Measurements from ENCODE around the gene ABCC1.

The ABCC1 gene

GRCh38 chr16:16021988-16022682, 72.7 kb downstream of the ABCC1 start:
- peak; percentile 92 for DNase-seq

- no peak for DNase-seq
These were observed 73.3 kb downstream of the ABCC1 start for GRCh38 chr16:16022683-16023064.

- DNase-seq: peak; percentile 84
These were observed 76.0 kb downstream of the ABCC1 start for GRCh38 chr16:16025214-16025968.

- DNase-seq: no peak
These were observed 78.4 kb downstream of the ABCC1 start for GRCh38 chr16:16027728-16028310.

GRCh38 chr16:16028311-16028999, 79.0 kb downstream of the ABCC1 start:
- DNase-seq: no peak

- DNase-seq: no peak
These were observed 80.1 kb downstream of the ABCC1 start for GRCh38 chr16:16029431-16030011.

GRCh38 chr16:16030449-16030848, 81.0 kb downstream of the ABCC1 start:
- DNase-seq: no peak

GRCh38 chr16:16031401-16031800, 82.0 kb downstream of the ABCC1 start:
- no peak for DNase-seq

GRCh38 chr16:16032271-16032979, 83.0 kb downstream of the ABCC1 start:
- no peak for DNase-seq

- DNase-seq: no peak
These were observed 83.8 kb downstream of the ABCC1 start for GRCh38 chr16:16033208-16033717.

GRCh38 chr16:16036359-16036792, 87.0 kb downstream of the ABCC1 start:
- DNase-seq: no peak

GRCh38 chr16:16037521-16037920, 88.1 kb downstream of the ABCC1 start:
- DNase-seq: no peak

GRCh38 chr16:16037970-16038369, 88.6 kb downstream of the ABCC1 start:
- no peak for DNase-seq

GRCh38 chr16:16038950-16039349, 89.5 kb downstream of the ABCC1 start:
- no peak for DNase-seq

GRCh38 chr16:16041196-16041892, 91.9 kb downstream of the ABCC1 start:
- DNase-seq: no peak

GRCh38 chr16:16042076-16042475, 92.7 kb downstream of the ABCC1 start:
- peak; percentile 9 for DNase-seq

- no peak for DNase-seq
These were observed 95.9 kb downstream of the ABCC1 start for GRCh38 chr16:16045296-16045695.

GRCh38 chr16:16045879-16046278, 96.5 kb downstream of the ABCC1 start:
- DNase-seq: no peak

GRCh38 chr16:16047761-16048160, 98.3 kb downstream of the ABCC1 start:
- no peak for DNase-seq

GRCh38 chr16:16048904-16049582, 99.6 kb downstream of the ABCC1 start:
- DNase-seq: no peak

- no peak for DNase-seq
These were observed 100.7 kb downstream of the ABCC1 start for GRCh38 chr16:16050106-16050505.

Measured in amniotic stem cell (primary cell).